Right kidney (tissue), 1 donor: ENCODE measurements around the gene GRIA2.

Source experiments
- DNase-seq: peaks from one replicate; pipeline ENCODE4 v3.0.0-alpha.2; 2016

Gene GRIA2

DNA sequence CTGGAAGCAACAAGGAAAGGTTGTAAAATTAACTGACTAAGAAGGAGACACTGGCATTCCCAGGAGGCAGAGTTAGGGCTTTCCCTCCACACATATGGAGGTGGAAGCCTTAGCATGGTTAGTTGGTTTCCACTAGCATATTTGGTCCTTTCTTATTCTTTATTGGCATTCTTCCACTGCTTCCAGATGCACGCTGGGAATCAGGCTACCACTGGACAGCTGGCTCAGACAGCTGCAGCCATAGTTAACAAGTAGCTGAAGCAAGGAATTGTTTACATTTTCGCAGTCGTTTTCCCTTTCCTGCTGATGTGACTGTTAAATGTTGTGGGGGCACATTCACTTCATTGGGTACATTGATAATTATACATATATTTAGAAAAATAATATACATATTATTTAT, 169.2 kb downstream of the GRIA2 start:
- no peak for DNase-seq

DNA sequence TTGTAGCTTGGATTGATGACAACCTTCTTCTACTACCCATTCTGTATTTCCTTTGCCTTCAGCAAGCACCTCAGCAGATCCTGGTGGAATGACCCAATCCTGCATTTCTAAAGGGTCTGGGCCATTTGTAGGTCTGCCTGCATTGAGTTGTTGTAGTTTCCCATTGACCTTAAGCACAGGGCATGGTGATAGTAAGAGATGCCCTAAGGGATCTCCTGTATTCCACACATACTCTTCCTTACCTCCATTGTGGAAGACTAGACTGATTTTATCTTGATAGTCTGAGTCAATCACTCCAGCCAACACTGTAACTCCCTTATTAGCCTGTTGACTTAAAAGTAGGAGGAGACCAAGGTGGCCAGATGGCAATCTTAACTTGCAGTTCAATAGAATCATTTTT, 184.5 kb downstream of the GRIA2 start:
- no peak for DNase-seq
